Measurements from ENCODE around the gene CDK14.
A peak's percentile ranks its signal among the peaks of the same experiment; 100 is the strongest.

Gene CDK14

GRCh38 chr7:91050677-91051076, 454.6 kb downstream of the CDK14 start:
- DNase-seq (ENCODE audit: low spot score) = no peak

GRCh38 chr7:91051966-91052365, 455.8 kb downstream of the CDK14 start:
- DNase-seq (ENCODE audit: low spot score) = no peak

- no peak for DNase-seq (ENCODE audit: low spot score)
Measured at GRCh38 chr7:91054374-91054773, 458.3 kb downstream of the CDK14 start.

GRCh38 chr7:91055219-91055618, 459.1 kb downstream of the CDK14 start:
- DNase-seq (ENCODE audit: low spot score) = no peak

- no peak for DNase-seq (ENCODE audit: low spot score)
Measured at GRCh38 chr7:91062713-91063112, 466.6 kb downstream of the CDK14 start.

GRCh38 chr7:91064052-91064451, 467.9 kb downstream of the CDK14 start:
- no peak for DNase-seq (ENCODE audit: low spot score)

GRCh38 chr7:91064938-91065337, 468.8 kb downstream of the CDK14 start:
- DNase-seq (ENCODE audit: low spot score) = no peak

- DNase-seq (ENCODE audit: low spot score) = no peak
Measured at GRCh38 chr7:91066627-91067026, 470.5 kb downstream of the CDK14 start.

GRCh38 chr7:91067242-91067641, 471.1 kb downstream of the CDK14 start:
- no peak for DNase-seq (ENCODE audit: low spot score)

- DNase-seq (ENCODE audit: low spot score) = no peak
Measured at GRCh38 chr7:91068136-91068795, 472.1 kb downstream of the CDK14 start.

GRCh38 chr7:91069146-91069545, 473.0 kb downstream of the CDK14 start:
- DNase-seq (ENCODE audit: low spot score) = no peak

- DNase-seq (ENCODE audit: low spot score) = no peak
Measured at GRCh38 chr7:91079487-91079886, 483.4 kb downstream of the CDK14 start.

GRCh38 chr7:91080351-91080750, 484.2 kb downstream of the CDK14 start:
- no peak for DNase-seq (ENCODE audit: low spot score)

GRCh38 chr7:91082038-91082437, 485.9 kb downstream of the CDK14 start:
- no peak for DNase-seq (ENCODE audit: low spot score)

- peak; percentile 38 for DNase-seq (ENCODE audit: low spot score)
Measured at GRCh38 chr7:91082852-91083495, 486.9 kb downstream of the CDK14 start.

GRCh38 chr7:91083855-91084644, 487.9 kb downstream of the CDK14 start:
- no peak for DNase-seq (ENCODE audit: low spot score)

GRCh38 chr7:91085175-91085574, 489.1 kb downstream of the CDK14 start:
- no peak for DNase-seq (ENCODE audit: low spot score)

- no peak for DNase-seq (ENCODE audit: low spot score)
Measured at GRCh38 chr7:91086200-91086599, 490.1 kb downstream of the CDK14 start.

- DNase-seq (ENCODE audit: low spot score) = no peak
Measured at GRCh38 chr7:91088156-91088555, 492.0 kb downstream of the CDK14 start.

GRCh38 chr7:91088691-91089090, 492.6 kb downstream of the CDK14 start:
- DNase-seq (ENCODE audit: low spot score) = no peak

GRCh38 chr7:91089382-91089963, 493.4 kb downstream of the CDK14 start:
- peak; percentile 63 for DNase-seq (ENCODE audit: low spot score)

- no peak for DNase-seq (ENCODE audit: low spot score)
Measured at GRCh38 chr7:91090684-91091083, 494.6 kb downstream of the CDK14 start.

- DNase-seq (ENCODE audit: low spot score) = no peak
Measured at GRCh38 chr7:91091631-91092030, 495.5 kb downstream of the CDK14 start.

Measured in LoVo (cell line).